Thoracic aorta (tissue), 2 donors: ENCODE data around the gene GPNMB. TPM values are rescaled to one million over a fixed set of nuclear protein-coding genes. Genes with fewer than 3 reads are reported as not detected.

Source experiments
- ATAC-seq: fragments of 150-250 bp; one replicate; pipeline ENCODE4 v1.8.0; 2017; ENCODE audit warnings: low read depth; ENCODE audit not compliant: insufficient number of reproducible peaks, low FRiP score
- DNase-seq: peaks from one replicate; pipeline ENCODE4 v3.0.0-alpha.2; 2020; ENCODE audit warnings: low spot score
- H3K27ac ChIP-seq, 2 donors: fragments of 200-600 bp; sonication (generic); 1 replicate in 1 of 2; 2 replicates in 1 of 2; pipeline ENCODE4 v1.5.1; 2016; ENCODE audit warnings: mild to moderate bottlenecking in 2 of 2, moderate library complexity in 2 of 2
- H3K27me3 ChIP-seq: fragments of 200-600 bp; sonication (generic); replicated peaks from 2 replicates; pipeline ENCODE4 v1.6.0; 2016; ENCODE audit warnings: mild to moderate bottlenecking; ENCODE audit not compliant: insufficient read depth
- H3K36me3 ChIP-seq: fragments of 200-600 bp; sonication (generic); one replicate; pipeline ENCODE4 v1.5.1; 2016
- H3K4me1 ChIP-seq, 2 donors: fragments of 200-600 bp; sonication (generic); 1 replicate in 1 of 2; 2 replicates in 1 of 2; pipeline versions ENCODE4 v1.5.1 to v1.6.0; 2016; ENCODE audit warnings: low read depth in 2 of 2, mild to moderate bottlenecking in 1 of 2; ENCODE audit not compliant: control insufficient read depth in 1 of 2
- H3K4me3 ChIP-seq: fragments of 200-600 bp; sonication (generic); 2 replicates; pipeline ENCODE4 v1.5.1; 2016; ENCODE audit warnings: mild to moderate bottlenecking
- H3K9me3 ChIP-seq: fragments of 200-600 bp; sonication (generic); 2 replicates; pipeline ENCODE4 v1.5.1; 2016
- total RNA-seq, 2 donors: library from RNA; depleted of rRNA; stranded (reverse); fragments of >200 nt; gene quantifications; one replicate each; pipeline versions ENCODE4 v1.1.0 to v1.2.3, GENCODE V29; 2016
- TF ChIP-seq, protein P1 (sequence below): fragments of 200-600 bp; sonication (generic); IDR thresholded peaks from one replicate; pipeline ENCODE4 v1.5.1; 2019; ENCODE audit warnings: antibody characterized with exemption

The GPNMB gene
- total RNA-seq, 2 donors from 2014 or later: 139 to 185 TPM

DNA sequence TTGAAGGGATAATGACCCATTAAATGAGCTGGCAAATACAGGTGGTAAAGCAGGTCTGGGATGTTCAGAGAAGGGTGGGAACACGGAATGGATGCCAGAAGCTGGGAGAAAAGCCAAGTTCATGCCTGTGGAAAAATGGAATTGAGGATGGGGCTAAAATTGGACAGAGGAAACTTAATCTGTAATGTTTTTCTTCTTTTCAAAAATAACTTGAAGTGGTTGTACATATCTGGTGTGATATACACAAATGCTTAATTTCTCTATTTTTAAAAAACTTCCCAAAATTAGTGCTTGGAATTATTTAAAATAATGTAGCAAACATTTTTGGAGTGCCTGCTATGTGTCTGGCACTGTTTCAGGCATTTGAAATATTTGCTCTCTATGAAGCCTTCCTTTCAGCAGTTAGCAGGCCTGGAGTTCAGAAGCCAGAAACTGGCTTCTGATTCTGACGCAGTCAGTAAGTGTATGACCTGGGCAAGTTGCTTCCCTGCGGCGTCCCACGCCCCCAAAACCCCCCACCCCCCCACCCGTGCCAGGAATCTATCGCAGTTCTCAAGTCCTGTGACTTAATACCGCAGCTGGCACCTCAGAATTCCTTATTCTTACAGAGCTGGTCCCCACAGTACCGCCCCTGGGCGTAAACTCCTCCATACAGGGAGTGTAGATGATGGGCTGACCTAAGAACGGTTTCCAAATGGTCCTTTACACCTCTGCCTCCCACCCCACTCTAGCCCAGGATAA, 51.7 kb downstream of the GPNMB start:
- Histone ChIP-seq H3K36me3 (no peaks in the 10 kb centered on the region), H3K4me3 (peak overlapping the region; percentile 85), H3K4me1 (peaks cover 17 to 42% of the 10 kb centered on the region in 2 donors), H3K9me3 (no peaks in the 10 kb centered on the region), H3K27ac (peak overlapping the region; percentile 84 to 86), H3K27me3 (no peaks in the 10 kb centered on the region)
- ATAC-seq: no peak
- TF ChIP-seq, protein P1, sequence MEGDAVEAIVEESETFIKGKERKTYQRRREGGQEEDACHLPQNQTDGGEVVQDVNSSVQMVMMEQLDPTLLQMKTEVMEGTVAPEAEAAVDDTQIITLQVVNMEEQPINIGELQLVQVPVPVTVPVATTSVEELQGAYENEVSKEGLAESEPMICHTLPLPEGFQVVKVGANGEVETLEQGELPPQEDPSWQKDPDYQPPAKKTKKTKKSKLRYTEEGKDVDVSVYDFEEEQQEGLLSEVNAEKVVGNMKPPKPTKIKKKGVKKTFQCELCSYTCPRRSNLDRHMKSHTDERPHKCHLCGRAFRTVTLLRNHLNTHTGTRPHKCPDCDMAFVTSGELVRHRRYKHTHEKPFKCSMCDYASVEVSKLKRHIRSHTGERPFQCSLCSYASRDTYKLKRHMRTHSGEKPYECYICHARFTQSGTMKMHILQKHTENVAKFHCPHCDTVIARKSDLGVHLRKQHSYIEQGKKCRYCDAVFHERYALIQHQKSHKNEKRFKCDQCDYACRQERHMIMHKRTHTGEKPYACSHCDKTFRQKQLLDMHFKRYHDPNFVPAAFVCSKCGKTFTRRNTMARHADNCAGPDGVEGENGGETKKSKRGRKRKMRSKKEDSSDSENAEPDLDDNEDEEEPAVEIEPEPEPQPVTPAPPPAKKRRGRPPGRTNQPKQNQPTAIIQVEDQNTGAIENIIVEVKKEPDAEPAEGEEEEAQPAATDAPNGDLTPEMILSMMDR: no peak
- DNase-seq: no peak

DNA sequence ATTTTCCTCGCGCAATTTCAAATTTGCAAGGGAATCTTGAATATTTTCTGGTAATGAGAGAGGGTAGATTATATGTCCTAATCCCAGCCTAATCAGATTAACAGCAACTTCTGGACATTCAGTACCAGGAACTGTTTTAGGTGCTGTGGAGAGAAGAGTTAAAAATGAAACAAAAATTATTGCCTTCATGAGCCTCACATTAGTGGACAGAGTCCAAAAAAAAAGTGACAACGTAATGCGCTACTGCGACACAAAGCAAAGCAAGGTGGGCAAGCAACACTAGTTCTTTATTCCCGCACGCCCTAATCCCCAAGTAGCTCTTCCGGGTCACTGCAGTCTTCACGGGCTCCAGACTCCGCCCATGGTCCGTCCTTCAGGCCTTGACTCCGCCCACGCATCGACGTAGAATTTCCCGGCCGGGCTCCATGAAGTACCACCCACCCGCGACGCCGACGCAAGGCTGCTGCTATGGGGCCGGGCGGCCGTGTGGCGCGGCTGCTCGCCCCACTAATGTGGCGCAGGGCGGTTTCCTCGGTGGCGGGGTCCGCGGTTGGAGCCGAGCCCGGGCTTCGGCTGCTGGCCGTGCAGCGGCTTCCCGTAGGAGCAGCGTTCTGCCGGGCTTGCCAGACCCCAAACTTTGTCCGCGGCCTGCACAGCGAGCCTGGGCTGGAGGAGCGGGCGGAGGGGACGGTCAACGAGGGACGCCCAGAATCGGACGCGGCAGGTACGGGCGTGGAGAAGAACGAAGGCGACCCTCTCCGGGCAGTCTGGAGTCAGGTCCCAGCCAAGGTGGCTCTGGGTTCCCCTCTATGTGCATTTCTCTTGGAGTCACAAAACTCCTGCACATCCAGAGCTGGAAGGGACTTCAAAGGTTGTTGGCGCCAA, 52.6 kb downstream of the GPNMB start, which contains the start of gene MALSU1:
MALSU1 (plus strand) TSS at position 455 of the 885 bp plus-strand sequence; CDS start at position 469, 14 bp downstream.
- H3K4me1 ChIP-seq: peaks cover 17 to 49% of the 10 kb centered on the region in 2 donors
- H3K9me3 ChIP-seq: no peaks in the 10 kb centered on the region
- H3K27ac ChIP-seq: peak within 1 kb of the TSS; percentile 84 to 86
- TF ChIP-seq, protein P1: no peak
- peak; percentile 97 for DNase-seq
- H3K27me3 ChIP-seq: no peaks in the 10 kb centered on the region
- H3K36me3 ChIP-seq: peaks cover 2% of the 10 kb centered on the region
- peak within 1 kb of the TSS; percentile 85 for H3K4me3 ChIP-seq
- ATAC-seq: peak; percentile 94

DNA sequence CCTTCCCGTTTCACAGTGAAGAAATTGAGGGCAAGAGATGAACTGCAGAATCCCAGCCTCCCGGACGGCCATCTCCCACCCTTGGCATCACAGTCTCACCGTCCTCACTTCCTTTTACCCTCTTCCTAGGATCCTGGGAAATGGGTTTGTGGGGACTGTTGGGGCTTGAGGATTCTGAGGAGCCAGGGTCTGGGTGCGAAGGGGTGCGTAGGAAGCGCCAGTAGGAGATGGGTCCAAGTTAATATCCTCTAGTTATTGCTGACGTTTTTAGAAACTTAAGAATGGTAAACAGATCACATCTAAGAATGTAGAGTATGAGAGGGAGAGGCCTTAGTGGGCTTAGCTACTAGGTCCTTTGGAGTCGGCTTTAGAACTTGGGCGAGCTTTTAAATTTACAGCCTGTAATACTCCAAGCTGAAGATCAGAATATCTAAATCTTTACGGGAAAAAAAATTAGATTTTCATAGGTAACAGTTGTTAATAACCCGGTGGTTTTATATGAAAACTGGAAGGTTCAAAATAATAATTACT, 53.3 kb downstream of the GPNMB start:
- Histone ChIP-seq H3K27me3 (no peaks in the 10 kb centered on the region), H3K4me3 (peak overlapping the region; percentile 85), H3K9me3 (no peaks in the 10 kb centered on the region), H3K4me1 (peaks cover 17 to 49% of the 10 kb centered on the region in 2 donors), H3K27ac (peak overlapping the region; percentile 84 to 86), H3K36me3 (peaks cover 5% of the 10 kb centered on the region)
- no peak for DNase-seq
- no peak for ATAC-seq
- TF ChIP-seq, protein P1: no peak

DNA sequence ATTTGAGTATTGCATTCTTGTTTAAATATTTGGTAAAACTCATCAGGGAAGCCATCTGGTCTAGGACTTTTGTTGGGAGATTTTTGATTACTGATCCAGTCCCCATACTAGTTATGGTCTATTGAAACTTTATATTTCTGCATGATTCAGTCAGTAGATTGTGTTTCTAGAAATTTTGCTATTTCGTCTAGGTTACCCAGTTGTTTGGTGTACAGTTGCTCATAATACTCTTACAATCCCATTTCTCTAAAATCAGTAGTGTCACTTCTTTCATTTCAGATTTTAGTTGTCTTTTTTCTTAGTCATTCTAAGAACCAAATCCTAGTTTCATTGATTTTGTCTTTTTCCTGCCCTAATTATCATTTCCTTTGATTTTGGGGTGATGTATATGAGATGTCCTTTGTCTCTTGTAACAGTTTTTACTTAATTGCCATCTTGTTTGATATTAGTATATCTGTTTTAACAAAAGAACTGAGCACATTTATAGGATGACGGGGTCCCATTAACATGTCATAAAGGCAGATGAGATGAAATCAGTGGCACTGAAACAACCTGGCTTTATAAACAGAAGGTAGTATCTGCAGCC, 60.5 kb downstream of the GPNMB start:
- ATAC-seq: no peak
- H3K27ac ChIP-seq: no peak overlapping the region
- no peak for DNase-seq
- H3K36me3 ChIP-seq: peaks cover 27% of the 10 kb centered on the region
- no peaks in the 10 kb centered on the region for H3K9me3 ChIP-seq
- TF ChIP-seq, protein P1: no peak
- H3K27me3 ChIP-seq: no peaks in the 10 kb centered on the region
- no peak overlapping the region for H3K4me3 ChIP-seq
- H3K4me1 ChIP-seq: peaks cover 0 to 20% of the 10 kb centered on the region in 2 donors
